Measurements from ENCODE around the gene THRAP3. TPM values are rescaled to one million over a fixed set of nuclear protein-coding genes. Genes with fewer than 3 reads are reported as not detected.
"Not testable (repeated sequence)": the region's sequence is repeated elsewhere in the genome, so short reads cannot be mapped to it uniquely, and the experiment has no call there.

THRAP3 gene
- total RNA-seq, 2 donors from 2014 or later = 118 to 131 TPM

- peak overlapping the region; percentile 99 for H3K4me3 Mint-ChIP-seq
- H3K36me3 Mint-ChIP-seq = peaks cover 12% of the 10 kb centered on the region
- DNase-seq (ENCODE audit: low spot score) = no peak
- H3K9me3 Mint-ChIP-seq = no peaks in the 10 kb centered on the region
- peak overlapping the region; percentile 96 to 98 for H3K27ac Mint-ChIP-seq
- no peak for ATAC-seq
- no peaks in the 10 kb centered on the region for H3K27me3 Mint-ChIP-seq
- peaks cover 26 to 37% of the 10 kb centered on the region in 2 donors for H3K4me1 Mint-ChIP-seq (ENCODE audit: low read depth in 2 of 2)
Measured at GRCh38 chr1:36222481-36223380, 1.5 kb upstream of the THRAP3 start.

GRCh38 chr1:36223381-36223995 is 755 bp upstream of the THRAP3 start:
- H3K9me3 Mint-ChIP-seq = no peaks in the 10 kb centered on the region
- peak overlapping the region; percentile 99 for H3K4me3 Mint-ChIP-seq
- peaks cover 12% of the 10 kb centered on the region for H3K36me3 Mint-ChIP-seq
- ATAC-seq (peak; percentile 27 to 34), DNase-seq (ENCODE audit: low spot score) (peak; percentile 65)
- peaks cover 26 to 37% of the 10 kb centered on the region in 2 donors for H3K4me1 Mint-ChIP-seq (ENCODE audit: low read depth in 2 of 2)
- no peaks in the 10 kb centered on the region for H3K27me3 Mint-ChIP-seq
- peak overlapping the region; percentile 96 to 98 for H3K27ac Mint-ChIP-seq

- Mint-ChIP-seq H3K36me3 (peaks cover 12% of the 10 kb centered on the region), H3K9me3 (no peaks in the 10 kb centered on the region), H3K27me3 (no peaks in the 10 kb centered on the region), H3K4me1 (ENCODE audit: low read depth in 2 of 2) (peaks cover 26 to 37% of the 10 kb centered on the region in 2 donors), H3K4me3 (peak overlapping the region; percentile 99), H3K27ac (peak overlapping the region; percentile 96 to 98)
- ATAC-seq (peak; percentile 78 to 83), DNase-seq (ENCODE audit: low spot score) (peak; percentile 89)
Measured at GRCh38 chr1:36224537-36225282, 467 bp downstream of the THRAP3 start.

- no peaks in the 10 kb centered on the region for H3K27me3 Mint-ChIP-seq
- DNase-seq (ENCODE audit: low spot score) (no peak), ATAC-seq (no peak)
- H3K4me3 Mint-ChIP-seq = peak overlapping the region; percentile 99
- peaks cover 26 to 37% of the 10 kb centered on the region in 2 donors for H3K4me1 Mint-ChIP-seq (ENCODE audit: low read depth in 2 of 2)
- H3K9me3 Mint-ChIP-seq = no peaks in the 10 kb centered on the region
- H3K36me3 Mint-ChIP-seq = peaks cover 12% of the 10 kb centered on the region
- peak overlapping the region; percentile 96 to 98 for H3K27ac Mint-ChIP-seq
Measured at GRCh38 chr1:36225283-36225899, 1.1 kb downstream of the THRAP3 start.

- not testable (repeated sequence) for H3K27ac Mint-ChIP-seq; DNase-seq (ENCODE audit: low spot score); H3K4me3 Mint-ChIP-seq; H3K9me3 Mint-ChIP-seq; H3K27me3 Mint-ChIP-seq; ATAC-seq
- peaks cover 36 to 38% of the 10 kb centered on the region in 2 donors for H3K4me1 Mint-ChIP-seq (ENCODE audit: low read depth in 2 of 2)
- peaks cover 13% of the 10 kb centered on the region for H3K36me3 Mint-ChIP-seq
Measured at GRCh38 chr1:36230279-36230678, 6.0 kb downstream of the THRAP3 start.

GRCh38 chr1:36231191-36231590 is 6.9 kb downstream of the THRAP3 start:
- H3K4me3 Mint-ChIP-seq = no peak overlapping the region
- no peak for DNase-seq (ENCODE audit: low spot score)
- peaks cover 31 to 35% of the 10 kb centered on the region in 2 donors for H3K4me1 Mint-ChIP-seq (ENCODE audit: low read depth in 2 of 2)
- H3K27ac Mint-ChIP-seq = peak overlapping the region in 1 of 2 donors; percentile 15
- H3K27me3 Mint-ChIP-seq = no peaks in the 10 kb centered on the region
- peaks cover 12% of the 10 kb centered on the region for H3K36me3 Mint-ChIP-seq
- no peaks in the 10 kb centered on the region for H3K9me3 Mint-ChIP-seq
- ATAC-seq = no peak

GRCh38 chr1:36232212-36233095 is 8.2 kb downstream of the THRAP3 start:
- ATAC-seq = no peak
- DNase-seq (ENCODE audit: low spot score) = no peak
- H3K9me3 Mint-ChIP-seq = no peaks in the 10 kb centered on the region
- no peaks in the 10 kb centered on the region for H3K27me3 Mint-ChIP-seq
- H3K27ac Mint-ChIP-seq = no peak overlapping the region
- peaks cover 7% of the 10 kb centered on the region for H3K36me3 Mint-ChIP-seq
- H3K4me1 Mint-ChIP-seq (ENCODE audit: low read depth in 2 of 2) = peaks cover 27 to 30% of the 10 kb centered on the region in 2 donors
- H3K4me3 Mint-ChIP-seq = no peak overlapping the region

- peaks cover 23 to 29% of the 10 kb centered on the region in 2 donors for H3K4me1 Mint-ChIP-seq (ENCODE audit: low read depth in 2 of 2)
- peak overlapping the region; percentile 19 to 22 for H3K27ac Mint-ChIP-seq
Measured at GRCh38 chr1:36236302-36236701, 12.1 kb downstream of the THRAP3 start.

GRCh38 chr1:36238433-36238832 is 14.2 kb downstream of the THRAP3 start:
- Mint-ChIP-seq H3K9me3 (no peaks in the 10 kb centered on the region), H3K27ac (no peak overlapping the region), H3K4me3 (no peak overlapping the region), H3K4me1 (ENCODE audit: low read depth in 2 of 2) (peaks cover 12 to 24% of the 10 kb centered on the region in 2 donors), H3K27me3 (no peaks in the 10 kb centered on the region), H3K36me3 (no peaks in the 10 kb centered on the region)
- DNase-seq (ENCODE audit: low spot score) = no peak
- no peak for ATAC-seq

More at GRCh38 chr1:36236302-36236701, 12.1 kb downstream of the THRAP3 start:
- no peak overlapping the region for H3K4me3 Mint-ChIP-seq
- no peak for DNase-seq (ENCODE audit: low spot score)
- H3K36me3 Mint-ChIP-seq = no peaks in the 10 kb centered on the region
- H3K27me3 Mint-ChIP-seq = no peaks in the 10 kb centered on the region
- ATAC-seq = no peak
- no peaks in the 10 kb centered on the region for H3K9me3 Mint-ChIP-seq

GRCh38 chr1:36239941-36240637 is 15.8 kb downstream of the THRAP3 start:
- DNase-seq (ENCODE audit: low spot score) (no peak), ATAC-seq (no peak)
- H3K36me3 Mint-ChIP-seq = no peaks in the 10 kb centered on the region
- H3K27ac Mint-ChIP-seq = peak overlapping the region in 1 of 2 donors; percentile 41
- peaks cover 15 to 25% of the 10 kb centered on the region in 2 donors for H3K4me1 Mint-ChIP-seq (ENCODE audit: low read depth in 2 of 2)
- no peak overlapping the region for H3K4me3 Mint-ChIP-seq
- no peaks in the 10 kb centered on the region for H3K9me3 Mint-ChIP-seq
- no peaks in the 10 kb centered on the region for H3K27me3 Mint-ChIP-seq

GRCh38 chr1:36247538-36247937 is 23.3 kb downstream of the THRAP3 start:
- no peaks in the 10 kb centered on the region for H3K27me3 Mint-ChIP-seq
- peaks cover 35 to 44% of the 10 kb centered on the region in 2 donors for H3K4me1 Mint-ChIP-seq (ENCODE audit: low read depth in 2 of 2)
- H3K9me3 Mint-ChIP-seq = no peaks in the 10 kb centered on the region
- H3K27ac Mint-ChIP-seq = peak overlapping the region; percentile 72 to 96
- no peak overlapping the region for H3K4me3 Mint-ChIP-seq
- H3K36me3 Mint-ChIP-seq = peaks cover 13% of the 10 kb centered on the region
- DNase-seq (ENCODE audit: low spot score) (no peak), ATAC-seq (no peak)

- ATAC-seq (peak; percentile 86 to 94), DNase-seq (ENCODE audit: low spot score) (peak; percentile 63)
- Mint-ChIP-seq H3K27me3 (no peaks in the 10 kb centered on the region), H3K4me3 (peak overlapping the region; percentile 52), H3K4me1 (ENCODE audit: low read depth in 2 of 2) (peaks cover 39 to 49% of the 10 kb centered on the region in 2 donors), H3K9me3 (no peaks in the 10 kb centered on the region), H3K36me3 (peaks cover 13% of the 10 kb centered on the region), H3K27ac (peak overlapping the region; percentile 72 to 96)
Measured at GRCh38 chr1:36248250-36248894, 24.1 kb downstream of the THRAP3 start.

All from natural killer cell treated with Interleukin-12 subunit alpha and Interleukin-12 subunit beta and Interleukin-15 and Interleukin-18, amount 100 ng/mL, for 72 hours (primary cell).